HUES64 (cell line): ENCODE data around the gene MMAB.

Source experiments
- H3K27ac ChIP-seq: 2 replicates; pipeline ENCODE4 v1.7.0; 2013; ENCODE audit warnings: low read depth, low read length, inconsistent platforms
- H3K27me3 ChIP-seq: 2 replicates; pipeline ENCODE4 v1.6.1; 2013; ENCODE audit warnings: mild to moderate bottlenecking, low read length; ENCODE audit not compliant: insufficient read depth
- H3K36me3 ChIP-seq: 2 replicates; pipeline ENCODE4 v1.6.1; 2013; ENCODE audit warnings: mild to moderate bottlenecking, low read length; ENCODE audit not compliant: insufficient read depth
- H3K4me1 ChIP-seq: 2 replicates; pipeline ENCODE4 v1.6.1; 2013; ENCODE audit warnings: mild to moderate bottlenecking, low read length, moderate library complexity; ENCODE audit not compliant: insufficient read depth
- H3K4me3 ChIP-seq: 2 replicates; pipeline ENCODE4 v1.5.1; 2013; ENCODE audit warnings: mild to moderate bottlenecking, low read length, moderate library complexity
- H3K9ac ChIP-seq: 2 replicates; pipeline ENCODE4 v1.6.1; 2013; ENCODE audit warnings: mild to moderate bottlenecking, low read depth, low read length
- H3K9me3 ChIP-seq: 2 replicates; pipeline ENCODE4 v1.6.1; 2013; ENCODE audit warnings: low read depth, low read length; ENCODE audit not compliant: insufficient read depth
- WGBS: fragments of 150-250, 120-280 bp; methylation state at CpG from one replicate; pipeline ENCODE4 v1.1.7; 2013; ENCODE audit warnings: missing lambda C conversion rate; 5-methylcytosine and 5-hydroxymethylcytosine counted together

MMAB gene

DNA sequence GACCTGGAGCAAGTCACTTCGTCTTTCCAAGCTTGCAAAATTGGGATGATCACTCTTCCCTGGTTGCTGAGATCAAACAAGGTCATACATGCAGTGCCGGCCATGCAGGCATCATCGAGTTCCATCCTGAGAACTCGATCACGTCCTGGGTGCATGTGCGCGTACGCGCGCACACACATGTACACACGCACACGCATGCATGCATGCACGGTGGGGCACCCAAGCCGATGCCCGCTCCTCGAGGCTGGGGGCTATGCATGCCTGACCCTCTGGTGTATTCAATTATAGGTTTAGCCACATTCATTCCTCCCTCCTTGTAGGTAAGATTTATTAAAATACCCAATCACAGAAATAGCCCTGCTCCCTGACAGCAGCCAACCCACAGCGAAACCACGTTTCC is 26.0 kb downstream of the MMAB start:
- H3K36me3 ChIP-seq: no peaks in the 10 kb centered on the region
- no peak overlapping the region for H3K9ac ChIP-seq
- H3K4me3 ChIP-seq: no peak overlapping the region
- no peaks in the 10 kb centered on the region for H3K27me3 ChIP-seq
- no peaks in the 10 kb centered on the region for H3K9me3 ChIP-seq
- H3K4me1 ChIP-seq: no peaks in the 10 kb centered on the region
- 95% methylated on average over 18 of the region's 18 CpGs for WGBS
- H3K27ac ChIP-seq: no peak overlapping the region

DNA sequence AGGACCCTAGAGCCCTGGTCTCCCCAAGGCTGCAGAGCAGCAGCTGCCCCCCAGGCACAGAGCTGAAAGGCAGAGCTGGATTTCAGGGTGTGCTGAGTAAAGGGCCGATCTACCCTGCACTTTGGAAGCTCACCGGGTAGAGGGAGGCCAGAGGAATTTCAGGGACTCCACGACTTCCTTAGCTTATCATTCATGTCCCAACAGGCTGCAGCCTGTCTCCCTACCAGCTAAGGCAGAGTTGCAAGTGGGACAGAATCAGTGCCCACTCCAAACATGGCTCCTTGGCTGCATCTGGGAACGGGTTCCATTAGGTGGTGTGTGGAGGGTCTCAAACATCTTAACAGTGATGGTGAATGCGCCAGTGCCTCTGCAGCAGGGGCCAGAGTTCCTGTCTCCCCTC is 27.5 kb downstream of the MMAB start:
- no peak overlapping the region for H3K27ac ChIP-seq
- no peak overlapping the region for H3K9ac ChIP-seq
- WGBS: 87% methylated on average over 5 of the region's 5 CpGs
- no peaks in the 10 kb centered on the region for H3K9me3 ChIP-seq
- H3K4me1 ChIP-seq: no peaks in the 10 kb centered on the region
- H3K36me3 ChIP-seq: no peaks in the 10 kb centered on the region
- no peak overlapping the region for H3K4me3 ChIP-seq
- no peaks in the 10 kb centered on the region for H3K27me3 ChIP-seq

DNA sequence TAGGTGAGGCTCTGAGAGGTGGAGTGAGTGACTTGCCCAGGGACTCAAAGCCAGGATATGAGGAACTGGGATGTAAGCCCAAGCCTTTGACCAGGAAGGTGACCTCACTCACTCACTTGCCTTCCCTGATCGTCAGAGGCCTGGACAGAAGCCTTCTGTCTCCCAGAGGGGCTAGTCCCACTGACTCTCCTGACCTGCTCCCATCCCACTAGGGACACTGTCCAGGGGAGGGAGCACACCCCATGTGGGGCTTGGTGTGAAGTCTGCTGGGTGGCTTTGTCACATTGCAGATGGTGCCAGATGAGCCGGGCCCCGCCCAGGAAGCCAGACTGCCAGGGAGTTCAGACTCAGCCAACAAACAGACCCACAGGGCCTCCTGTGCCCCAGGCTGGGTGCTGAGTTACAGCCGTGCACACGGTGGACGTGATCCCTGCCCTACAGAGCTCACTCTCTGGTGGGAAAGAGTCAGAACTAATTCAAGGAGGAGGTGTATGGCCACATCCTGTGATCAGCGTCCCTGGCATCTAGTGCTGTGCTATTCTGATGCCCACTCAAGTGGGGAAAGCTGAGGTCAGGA is 28.3 kb downstream of the MMAB start:
- Histone ChIP-seq H3K9me3 (no peaks in the 10 kb centered on the region), H3K9ac (no peak overlapping the region), H3K27me3 (no peaks in the 10 kb centered on the region), H3K36me3 (no peaks in the 10 kb centered on the region), H3K4me1 (no peaks in the 10 kb centered on the region), H3K27ac (no peak overlapping the region), H3K4me3 (no peak overlapping the region)
- WGBS: 92% methylated on average over 7 of the region's 7 CpGs

DNA sequence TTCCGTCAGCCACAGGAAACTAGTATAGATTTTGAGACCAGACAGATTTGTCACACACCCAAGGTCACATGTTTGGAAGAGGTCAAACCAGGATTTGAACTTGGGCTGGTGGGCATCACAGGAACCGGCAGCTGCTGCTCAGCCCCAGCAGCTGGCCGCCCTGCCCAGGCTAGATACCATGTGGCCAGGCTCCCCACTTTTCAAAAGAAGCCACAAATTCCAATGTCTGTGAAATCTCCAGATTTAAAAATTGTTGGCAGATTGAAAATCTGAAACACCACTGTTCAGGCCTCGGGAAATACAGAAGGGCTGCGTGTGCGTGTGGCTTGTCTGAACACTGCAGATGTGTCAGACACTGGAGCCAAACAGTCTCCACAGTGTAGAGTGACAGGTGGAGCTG is 30.4 kb downstream of the MMAB start:
- no peaks in the 10 kb centered on the region for H3K27me3 ChIP-seq
- WGBS: 93% methylated on average over 6 of the region's 6 CpGs
- no peaks in the 10 kb centered on the region for H3K36me3 ChIP-seq
- no peaks in the 10 kb centered on the region for H3K4me1 ChIP-seq
- no peaks in the 10 kb centered on the region for H3K9me3 ChIP-seq
- no peak overlapping the region for H3K4me3 ChIP-seq
- no peak overlapping the region for H3K27ac ChIP-seq
- H3K9ac ChIP-seq: no peak overlapping the region

DNA sequence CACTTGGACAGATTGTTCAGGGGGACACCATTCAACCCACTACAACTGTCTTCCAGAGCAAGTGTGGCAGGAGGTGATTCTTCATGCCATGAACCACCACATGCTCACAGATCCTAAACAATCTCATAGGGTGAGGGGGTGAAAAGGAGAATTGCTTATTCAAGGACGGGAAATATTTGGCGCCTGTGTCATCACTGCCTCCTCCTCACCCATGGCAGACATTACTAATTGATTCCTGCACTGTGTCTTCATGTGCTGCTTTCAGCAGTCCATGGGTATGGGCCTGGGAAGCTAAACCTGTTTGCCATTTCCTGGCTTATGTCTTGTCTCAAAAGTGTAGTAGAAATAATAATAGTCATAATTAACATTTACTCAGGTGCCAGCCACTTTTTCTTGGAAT is 31.3 kb downstream of the MMAB start:
- Histone ChIP-seq H3K4me3 (no peak overlapping the region), H3K27me3 (no peaks in the 10 kb centered on the region), H3K4me1 (no peaks in the 10 kb centered on the region), H3K9me3 (no peaks in the 10 kb centered on the region), H3K36me3 (no peaks in the 10 kb centered on the region), H3K27ac (no peak overlapping the region), H3K9ac (no peak overlapping the region)
- 77% methylated on average over 2 of the region's 2 CpGs for WGBS

DNA sequence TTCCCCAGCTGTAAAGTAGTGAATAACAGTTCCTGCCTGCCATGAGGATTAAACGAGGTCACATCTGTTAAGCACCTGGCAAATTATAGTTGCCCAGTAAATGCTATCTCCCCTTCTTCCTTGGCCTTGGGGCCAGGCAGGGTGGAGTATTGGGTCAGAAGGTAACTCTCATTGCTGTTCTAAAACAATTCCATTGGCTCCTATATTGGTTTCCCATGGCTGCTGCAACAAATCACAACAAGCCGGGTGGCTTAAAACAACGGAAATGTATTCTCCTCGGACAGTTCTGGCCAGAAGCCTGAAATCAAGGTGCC is 31.9 kb downstream of the MMAB start:
- H3K4me1 ChIP-seq: no peaks in the 10 kb centered on the region
- H3K27ac ChIP-seq: no peak overlapping the region
- H3K4me3 ChIP-seq: no peak overlapping the region
- H3K9me3 ChIP-seq: no peaks in the 10 kb centered on the region
- no peaks in the 10 kb centered on the region for H3K36me3 ChIP-seq
- H3K27me3 ChIP-seq: no peaks in the 10 kb centered on the region
- 88% methylated on average over 4 of the region's 4 CpGs for whole genome bisulfite sequencing
- no peak overlapping the region for H3K9ac ChIP-seq

DNA sequence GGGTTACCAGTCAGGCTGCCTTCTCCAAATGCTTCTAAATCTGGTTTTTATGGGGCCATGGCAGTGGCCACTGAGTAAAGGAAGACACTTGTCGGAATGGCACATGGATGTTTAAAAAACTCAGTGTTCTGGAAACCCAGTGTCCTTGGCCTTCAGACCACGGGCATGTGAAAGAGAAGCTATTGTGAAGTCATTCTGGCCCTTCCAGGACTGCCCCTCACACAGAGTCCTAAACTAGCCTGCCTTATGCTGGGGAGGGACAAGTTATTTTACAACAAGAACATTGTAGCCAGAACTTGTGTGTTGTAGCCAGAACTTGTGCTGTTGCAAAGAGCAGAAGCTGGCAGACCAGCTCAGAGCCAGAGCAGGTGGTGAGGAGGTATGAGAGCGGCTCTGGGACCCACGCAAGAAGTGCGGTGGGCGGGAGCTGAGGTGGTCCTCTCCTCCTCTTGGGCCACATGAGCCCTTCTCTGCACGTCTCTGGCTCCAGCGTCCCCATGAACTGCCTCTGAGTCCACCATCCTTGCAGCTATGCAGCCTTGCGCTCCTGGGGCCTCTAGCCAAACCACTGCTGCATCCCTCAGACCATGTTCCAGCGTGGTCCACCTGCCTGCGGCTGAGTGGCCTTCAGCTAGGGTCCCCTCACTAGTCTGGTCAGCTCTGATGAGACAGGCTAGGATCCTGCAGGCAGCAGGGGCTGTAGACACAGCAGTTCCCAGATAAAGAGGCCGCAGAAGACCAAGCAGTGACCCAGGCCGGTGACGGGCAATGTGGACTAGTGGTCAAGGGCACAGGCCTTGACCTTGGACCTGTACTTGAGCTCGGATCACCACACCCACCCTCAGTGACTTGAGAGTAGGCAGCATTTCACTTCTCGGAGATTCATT is 32.5 kb downstream of the MMAB start:
- no peak overlapping the region for H3K9ac ChIP-seq
- H3K36me3 ChIP-seq: no peaks in the 10 kb centered on the region
- no peaks in the 10 kb centered on the region for H3K27me3 ChIP-seq
- 93% methylated on average over 16 of the region's 16 CpGs for WGBS
- no peaks in the 10 kb centered on the region for H3K9me3 ChIP-seq
- no peak overlapping the region for H3K27ac ChIP-seq
- H3K4me3 ChIP-seq: no peak overlapping the region
- H3K4me1 ChIP-seq: no peaks in the 10 kb centered on the region

DNA sequence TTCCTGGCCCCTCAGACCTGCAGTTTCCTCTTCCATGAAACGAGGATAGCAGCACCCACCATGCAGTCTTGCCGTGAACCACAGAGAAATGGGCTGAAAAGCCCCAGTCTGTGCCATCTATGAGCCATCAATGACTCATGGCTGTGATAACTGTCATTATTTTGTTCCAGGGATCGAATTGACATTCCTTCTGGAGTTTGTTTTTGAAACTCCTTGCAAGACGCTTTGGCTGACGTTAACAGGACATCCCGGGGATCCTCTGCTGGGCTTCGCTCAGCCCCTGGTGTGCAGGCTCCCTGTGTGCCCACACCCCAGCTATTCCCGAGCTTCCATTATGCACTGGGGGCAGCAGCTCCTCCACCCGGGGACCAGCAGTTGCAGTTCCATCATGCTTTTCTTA is 33.8 kb downstream of the MMAB start:
- Histone ChIP-seq H3K4me3 (no peak overlapping the region), H3K4me1 (no peaks in the 10 kb centered on the region), H3K27me3 (no peaks in the 10 kb centered on the region), H3K36me3 (no peaks in the 10 kb centered on the region), H3K9ac (no peak overlapping the region), H3K9me3 (no peaks in the 10 kb centered on the region), H3K27ac (no peak overlapping the region)
- WGBS: 85% methylated on average over 9 of the region's 9 CpGs

DNA sequence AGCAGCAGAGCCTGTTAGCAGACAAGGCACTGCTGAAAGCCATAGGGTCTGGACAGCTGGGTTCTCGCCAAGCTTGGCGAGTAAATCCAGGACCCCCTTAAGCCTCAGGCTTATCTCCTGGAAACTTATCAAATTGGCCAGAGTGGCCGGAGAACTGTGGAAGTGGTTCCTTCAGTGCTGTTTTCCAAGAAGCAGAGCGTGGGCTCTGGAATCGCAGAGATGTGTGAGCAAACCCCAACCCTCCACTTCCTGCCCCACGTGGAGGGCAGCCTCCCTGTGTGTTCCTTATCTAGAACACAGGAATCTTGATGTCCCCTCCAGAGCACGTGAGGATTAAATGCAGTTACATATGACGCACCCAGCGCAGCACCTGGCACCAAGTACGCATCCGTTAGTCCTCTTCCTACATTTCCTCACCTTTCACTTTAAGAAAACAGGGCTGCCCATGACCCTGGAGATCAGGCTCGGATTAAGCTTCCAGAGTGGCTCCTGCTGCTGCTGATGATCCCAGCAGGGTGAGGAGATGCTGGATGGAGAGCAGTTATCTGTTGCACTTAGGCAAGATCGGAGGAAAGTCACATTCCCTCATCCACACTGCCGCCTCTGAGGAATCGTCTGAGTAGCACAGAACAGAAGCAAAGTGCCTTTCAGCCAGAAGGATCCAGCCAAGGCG is 35.0 kb downstream of the MMAB start:
- Histone ChIP-seq H3K9ac (no peak overlapping the region), H3K27ac (no peak overlapping the region), H3K4me1 (no peaks in the 10 kb centered on the region), H3K27me3 (no peaks in the 10 kb centered on the region), H3K36me3 (no peaks in the 10 kb centered on the region), H3K9me3 (no peaks in the 10 kb centered on the region), H3K4me3 (no peak overlapping the region)
- 87% methylated on average over 16 of the region's 16 CpGs for WGBS

DNA sequence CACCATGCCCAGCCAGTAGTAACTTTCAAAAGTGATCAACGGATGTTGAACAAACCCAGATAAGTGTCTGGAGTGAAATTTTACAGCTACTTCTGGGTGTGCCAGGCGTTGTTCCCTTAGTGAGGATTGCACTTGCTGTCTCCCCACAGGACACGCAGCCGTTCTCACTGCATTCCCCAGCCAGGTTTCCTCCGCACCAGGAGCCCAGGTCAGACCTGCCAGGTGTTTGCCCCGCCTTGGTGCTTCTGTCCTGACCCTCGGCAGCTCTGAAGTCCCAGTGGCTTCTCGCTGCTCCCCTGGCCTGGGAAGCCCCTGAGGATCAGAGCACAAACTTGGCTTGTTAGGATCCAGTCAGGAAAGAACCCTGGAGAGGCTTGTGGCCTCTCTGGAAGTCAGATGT is 36.2 kb downstream of the MMAB start:
- 94% methylated on average over 8 of the region's 8 CpGs for WGBS
- H3K4me1 ChIP-seq: no peaks in the 10 kb centered on the region
- no peak overlapping the region for H3K9ac ChIP-seq
- H3K9me3 ChIP-seq: no peaks in the 10 kb centered on the region
- H3K27me3 ChIP-seq: no peaks in the 10 kb centered on the region
- H3K27ac ChIP-seq: no peak overlapping the region
- no peak overlapping the region for H3K4me3 ChIP-seq
- H3K36me3 ChIP-seq: no peaks in the 10 kb centered on the region

DNA sequence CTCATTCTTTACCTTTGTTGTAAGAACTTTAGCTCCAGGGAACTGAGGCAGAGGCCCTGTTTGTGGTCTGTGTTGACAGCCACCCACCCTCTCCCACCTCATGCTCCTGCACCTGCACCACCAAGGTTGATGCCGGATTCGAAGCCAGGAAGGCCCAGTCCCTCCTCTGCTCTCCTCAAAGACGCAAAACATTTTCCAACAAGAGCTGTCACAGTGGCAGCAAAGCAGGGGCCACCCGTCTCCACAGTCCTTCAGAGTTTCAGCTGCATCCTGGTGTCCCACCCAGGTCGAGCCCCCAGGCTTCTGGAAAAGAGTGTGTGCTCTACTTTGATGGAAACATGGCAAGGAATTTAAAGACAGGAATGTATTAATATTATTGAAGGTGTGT is 37.4 kb downstream of the MMAB start:
- Histone ChIP-seq H3K4me1 (no peaks in the 10 kb centered on the region), H3K9me3 (no peaks in the 10 kb centered on the region), H3K9ac (no peak overlapping the region; the same call in 1 of the 2 replicates), H3K27me3 (no peaks in the 10 kb centered on the region), H3K27ac (no peak overlapping the region), H3K36me3 (peaks cover 8% of the 10 kb centered on the region), H3K4me3 (no peak overlapping the region)
- 94% methylated on average over 5 of the region's 5 CpGs for WGBS
